T-helper 2 cell treated with Interferon-gamma antibody and Interleukin-4, amounts not matched to agents 5 μg/mL and 100 μg/mL, for 36 hours (primary cell): ENCODE data around the gene WDR7.

Source experiments
- DNase-seq: peaks from one replicate; pipeline ENCODE4 v3.0.0; 2021; ENCODE audit warnings: low spot score
- H3K27ac Mint-ChIP-seq: one replicate; pipeline ENCODE4 v1.8.0; 2021; ENCODE audit warnings: mild to moderate bottlenecking, mixed read lengths
- H3K27me3 Mint-ChIP-seq: one replicate; pipeline ENCODE4 v1.8.0; 2021; ENCODE audit warnings: low read depth, mixed read lengths
- H3K36me3 Mint-ChIP-seq: one replicate; pipeline ENCODE4 v1.8.0; 2021; ENCODE audit warnings: low read depth, mixed read lengths
- H3K4me1 Mint-ChIP-seq: one replicate; pipeline ENCODE4 v1.8.0; 2021; ENCODE audit warnings: low read depth, mixed read lengths
- H3K4me3 Mint-ChIP-seq: one replicate; pipeline ENCODE4 v1.8.0; 2022; ENCODE audit warnings: mild to moderate bottlenecking, moderate library complexity, mixed read lengths
- H3K9me3 Mint-ChIP-seq: one replicate; pipeline ENCODE4 v1.8.0; 2021; ENCODE audit warnings: mixed read lengths

Gene WDR7

GRCh38 chr18:56823986-56824565 lies 172.9 kb downstream of the WDR7 start:
- H3K27ac Mint-ChIP-seq, result no peak overlapping the region
- H3K9me3 Mint-ChIP-seq, result peaks cover 8% of the 10 kb centered on the region

DNA sequence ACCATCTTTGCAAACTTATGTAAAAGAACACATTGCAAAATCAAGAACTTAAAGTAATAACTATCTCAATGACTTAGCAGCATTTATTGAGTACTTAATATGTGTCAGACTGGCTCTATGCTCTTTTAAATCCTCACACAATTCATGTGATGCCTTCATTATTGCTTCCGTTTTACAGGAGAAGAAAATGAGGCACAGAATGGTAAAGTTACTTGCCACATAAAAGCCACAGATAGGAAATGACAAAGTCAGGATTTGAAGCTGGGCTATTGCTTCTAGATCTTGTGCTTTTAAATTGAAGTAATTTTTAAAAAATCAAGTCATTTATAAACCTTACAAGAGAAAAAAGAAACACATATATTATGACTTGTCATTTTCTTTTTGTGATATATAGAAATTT lies 174.2 kb downstream of the WDR7 start:
- no peak overlapping the region for H3K4me3 Mint-ChIP-seq
- H3K36me3 Mint-ChIP-seq, result peaks cover 12% of the 10 kb centered on the region
- no peak overlapping the region for H3K27ac Mint-ChIP-seq
- H3K9me3 Mint-ChIP-seq, result peaks cover 8% of the 10 kb centered on the region
- peaks cover 4% of the 10 kb centered on the region for H3K4me1 Mint-ChIP-seq
- no peak for DNase-seq
- no peaks in the 10 kb centered on the region for H3K27me3 Mint-ChIP-seq

More at GRCh38 chr18:56823986-56824565, 172.9 kb downstream of the WDR7 start:
- Mint-ChIP-seq H3K36me3 (peaks cover 12% of the 10 kb centered on the region), H3K27me3 (no peaks in the 10 kb centered on the region), H3K4me3 (no peak overlapping the region), H3K4me1 (peaks cover 4% of the 10 kb centered on the region)
- no peak for DNase-seq

GRCh38 chr18:56825878-56826277 lies 174.7 kb downstream of the WDR7 start:
- H3K27me3 Mint-ChIP-seq, result no peaks in the 10 kb centered on the region
- no peak for DNase-seq
- peaks cover 12% of the 10 kb centered on the region for H3K36me3 Mint-ChIP-seq
- peaks cover 4% of the 10 kb centered on the region for H3K4me1 Mint-ChIP-seq
- peaks cover 8% of the 10 kb centered on the region for H3K9me3 Mint-ChIP-seq
- H3K27ac Mint-ChIP-seq, result no peak overlapping the region
- H3K4me3 Mint-ChIP-seq, result no peak overlapping the region

DNA sequence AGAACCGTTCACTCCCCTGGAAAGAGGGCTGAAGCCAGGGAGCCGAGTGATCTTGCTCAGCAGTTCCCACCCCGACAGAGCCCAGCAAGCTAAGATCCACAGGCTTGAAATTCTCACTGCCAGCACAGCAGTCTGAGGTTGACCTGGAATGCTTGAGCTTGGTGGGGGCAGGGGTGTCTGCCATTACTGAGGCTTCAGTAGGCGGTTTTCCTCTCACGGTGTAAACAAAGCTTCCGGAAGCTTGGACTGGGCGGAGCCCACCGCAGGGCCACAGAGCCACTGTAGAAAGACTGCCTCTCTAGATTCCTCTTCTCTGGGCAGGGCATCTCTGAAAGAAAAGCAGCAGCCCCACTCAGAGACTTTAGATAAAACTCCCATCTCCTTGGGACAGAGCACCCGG lies 180.8 kb downstream of the WDR7 start:
- no peaks in the 10 kb centered on the region for H3K4me1 Mint-ChIP-seq
- H3K27me3 Mint-ChIP-seq, result no peaks in the 10 kb centered on the region
- H3K27ac Mint-ChIP-seq, result no peak overlapping the region
- peaks cover 5% of the 10 kb centered on the region for H3K9me3 Mint-ChIP-seq
- no peak for DNase-seq
- no peak overlapping the region for H3K4me3 Mint-ChIP-seq
- peaks cover 7% of the 10 kb centered on the region for H3K36me3 Mint-ChIP-seq

DNA sequence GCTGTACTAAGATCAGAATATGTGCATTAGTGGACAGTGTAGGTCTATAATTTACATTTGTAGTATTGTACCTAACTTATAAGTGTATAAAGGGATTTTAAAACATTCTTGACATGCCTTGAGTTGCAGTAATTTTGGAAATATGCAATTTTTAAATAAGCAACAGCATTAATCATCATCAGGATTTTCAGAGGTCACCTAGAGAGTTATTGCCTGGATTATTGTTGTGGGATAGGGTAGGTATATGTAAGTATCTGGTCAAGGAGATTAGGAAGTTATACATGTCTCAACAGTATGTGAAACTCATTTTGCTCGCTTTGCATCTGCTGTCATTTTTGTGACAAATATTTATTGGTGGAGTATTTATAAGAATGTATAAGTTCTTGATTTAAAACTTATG lies 184.2 kb downstream of the WDR7 start:
- Mint-ChIP-seq H3K4me3 (no peak overlapping the region), H3K9me3 (no peaks in the 10 kb centered on the region), H3K27me3 (no peaks in the 10 kb centered on the region), H3K27ac (no peak overlapping the region), H3K4me1 (no peaks in the 10 kb centered on the region), H3K36me3 (peaks cover 4% of the 10 kb centered on the region)
- DNase-seq, result no peak

DNA sequence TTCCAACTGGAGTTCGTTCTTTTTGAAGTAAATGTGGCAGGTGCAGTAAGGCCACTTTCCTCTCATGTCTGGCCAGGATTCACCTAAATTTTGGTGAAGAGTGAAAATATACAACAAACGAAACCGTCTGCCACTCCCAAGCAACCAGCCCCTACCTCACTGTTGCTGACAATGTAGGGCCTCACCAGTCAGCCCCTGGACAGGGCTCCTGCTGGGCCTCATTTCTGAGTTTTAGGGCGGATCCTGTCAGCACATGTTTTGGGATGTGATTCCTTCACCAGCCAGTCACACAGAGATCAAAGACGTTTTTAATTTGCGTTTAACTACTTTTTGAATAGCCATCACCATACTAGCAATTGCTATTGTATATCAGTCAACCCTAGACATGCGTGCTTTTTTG lies 185.0 kb downstream of the WDR7 start:
- H3K36me3 Mint-ChIP-seq, result peaks cover under 1% of the 10 kb centered on the region
- H3K27ac Mint-ChIP-seq, result no peak overlapping the region
- DNase-seq, result no peak

GRCh38 chr18:56841836-56842235 lies 190.7 kb downstream of the WDR7 start:
- no peaks in the 10 kb centered on the region for H3K27me3 Mint-ChIP-seq
- H3K4me3 Mint-ChIP-seq, result no peak overlapping the region
- DNase-seq, result no peak

More for the DNA sequence above, 185.0 kb downstream of the WDR7 start:
- Mint-ChIP-seq H3K9me3 (no peaks in the 10 kb centered on the region), H3K4me3 (no peak overlapping the region), H3K4me1 (no peaks in the 10 kb centered on the region), H3K27me3 (no peaks in the 10 kb centered on the region)

GRCh38 chr18:56843241-56843640 lies 192.1 kb downstream of the WDR7 start:
- no peaks in the 10 kb centered on the region for H3K27me3 Mint-ChIP-seq
- H3K27ac Mint-ChIP-seq, result no peak overlapping the region
- peaks cover 2% of the 10 kb centered on the region for H3K36me3 Mint-ChIP-seq
- no peak overlapping the region for H3K4me3 Mint-ChIP-seq
- peaks cover 8% of the 10 kb centered on the region for H3K9me3 Mint-ChIP-seq
- H3K4me1 Mint-ChIP-seq, result peaks cover 2% of the 10 kb centered on the region
- no peak for DNase-seq

More at GRCh38 chr18:56841836-56842235, 190.7 kb downstream of the WDR7 start:
- Mint-ChIP-seq H3K9me3 (peaks cover 4% of the 10 kb centered on the region), H3K36me3 (no peaks in the 10 kb centered on the region), H3K4me1 (peaks cover 2% of the 10 kb centered on the region), H3K27ac (no peak overlapping the region)

DNA sequence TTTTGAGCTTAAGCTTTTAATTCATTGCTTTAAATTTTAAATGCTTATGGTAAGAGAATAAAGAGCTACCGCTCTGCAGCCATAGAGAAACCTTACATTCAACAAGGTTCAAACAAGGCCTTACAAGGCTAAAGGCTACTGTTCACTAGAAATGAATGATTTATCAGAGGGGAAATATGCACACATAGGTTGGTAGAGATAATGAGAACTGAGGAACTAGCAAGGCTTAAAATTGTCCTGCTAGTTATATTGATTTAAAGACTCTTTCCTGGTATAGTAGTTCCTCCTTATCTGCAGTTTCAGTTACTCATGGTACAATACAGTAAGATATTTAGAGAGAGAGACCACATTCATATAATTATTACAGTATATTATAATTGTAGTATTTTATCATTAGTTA lies 193.4 kb downstream of the WDR7 start:
- no peak overlapping the region for H3K27ac Mint-ChIP-seq
- peaks cover 2% of the 10 kb centered on the region for H3K36me3 Mint-ChIP-seq
- peaks cover 15% of the 10 kb centered on the region for H3K9me3 Mint-ChIP-seq

GRCh38 chr18:56851774-56852173 lies 200.6 kb downstream of the WDR7 start:
- H3K4me1 Mint-ChIP-seq, result peaks cover 2% of the 10 kb centered on the region
- no peak for DNase-seq
- H3K36me3 Mint-ChIP-seq, result peaks cover 5% of the 10 kb centered on the region
- H3K27ac Mint-ChIP-seq, result no peak overlapping the region
- no peak overlapping the region for H3K4me3 Mint-ChIP-seq
- H3K27me3 Mint-ChIP-seq, result no peaks in the 10 kb centered on the region
- peaks cover 11% of the 10 kb centered on the region for H3K9me3 Mint-ChIP-seq

More for the DNA sequence above, 193.4 kb downstream of the WDR7 start:
- DNase-seq, result no peak
- Mint-ChIP-seq H3K4me1 (peaks cover 2% of the 10 kb centered on the region), H3K27me3 (no peaks in the 10 kb centered on the region), H3K4me3 (no peak overlapping the region)

DNA sequence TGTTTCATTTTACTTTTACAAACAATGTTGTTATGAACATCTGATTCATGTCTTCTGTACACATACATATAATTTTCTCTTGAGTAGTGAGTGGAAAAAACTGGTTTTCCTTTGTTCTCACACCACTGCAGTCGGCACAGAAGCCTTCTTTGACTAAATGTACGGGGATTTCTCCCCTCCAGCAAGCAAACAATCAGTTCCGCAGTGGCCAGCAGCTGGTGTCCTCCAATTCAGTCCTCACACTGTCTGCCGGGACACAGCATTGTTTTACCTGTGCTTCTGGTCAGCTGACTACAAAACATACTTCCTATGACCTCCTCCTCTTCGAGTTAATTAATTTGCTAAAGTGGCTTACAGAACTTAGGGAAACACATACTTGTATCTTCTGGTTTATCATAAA lies 202.8 kb downstream of the WDR7 start:
- H3K4me1 Mint-ChIP-seq, result peaks cover 2% of the 10 kb centered on the region
- H3K9me3 Mint-ChIP-seq, result peaks cover 3% of the 10 kb centered on the region
- H3K36me3 Mint-ChIP-seq, result peaks cover 3% of the 10 kb centered on the region
- H3K27ac Mint-ChIP-seq, result no peak overlapping the region
- no peak for DNase-seq
- no peak overlapping the region for H3K4me3 Mint-ChIP-seq
- no peaks in the 10 kb centered on the region for H3K27me3 Mint-ChIP-seq

GRCh38 chr18:56861244-56861643 lies 210.1 kb downstream of the WDR7 start:
- DNase-seq, result no peak
- Mint-ChIP-seq H3K9me3 (no peaks in the 10 kb centered on the region), H3K27me3 (no peaks in the 10 kb centered on the region), H3K4me3 (no peak overlapping the region), H3K27ac (no peak overlapping the region), H3K4me1 (no peaks in the 10 kb centered on the region), H3K36me3 (no peaks in the 10 kb centered on the region)

DNA sequence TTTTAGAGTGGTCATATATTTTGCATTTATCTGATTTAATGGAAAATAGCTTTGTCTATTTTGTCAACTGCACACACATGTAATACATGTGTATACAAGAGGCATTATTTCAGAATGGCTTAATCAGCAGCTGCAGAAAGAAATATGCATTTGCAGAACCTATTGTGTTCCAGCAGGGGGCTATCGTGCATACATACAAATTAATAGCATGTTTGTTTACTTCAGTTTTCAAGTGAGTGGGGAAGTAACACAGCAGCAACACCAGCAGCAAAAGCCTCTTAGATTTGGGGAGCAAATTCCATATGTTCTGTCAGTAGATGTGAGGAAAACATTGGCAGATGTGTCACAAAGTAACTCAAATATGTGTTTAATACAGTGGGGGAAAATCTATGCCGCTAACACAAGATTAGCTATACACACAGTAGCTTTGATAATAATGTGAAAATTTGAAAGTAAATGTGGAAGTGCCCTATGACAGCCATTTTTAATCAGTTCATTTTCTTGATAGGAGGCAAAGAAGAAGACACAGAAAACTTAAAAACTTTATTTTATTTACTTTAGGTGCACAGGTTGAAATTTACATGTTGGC lies 218.1 kb downstream of the WDR7 start:
- H3K4me3 Mint-ChIP-seq, result no peak overlapping the region
- no peaks in the 10 kb centered on the region for H3K9me3 Mint-ChIP-seq
- no peak for DNase-seq
- no peaks in the 10 kb centered on the region for H3K36me3 Mint-ChIP-seq
- H3K27me3 Mint-ChIP-seq, result no peaks in the 10 kb centered on the region
- H3K27ac Mint-ChIP-seq, result no peak overlapping the region
- H3K4me1 Mint-ChIP-seq, result peaks cover 8% of the 10 kb centered on the region

DNA sequence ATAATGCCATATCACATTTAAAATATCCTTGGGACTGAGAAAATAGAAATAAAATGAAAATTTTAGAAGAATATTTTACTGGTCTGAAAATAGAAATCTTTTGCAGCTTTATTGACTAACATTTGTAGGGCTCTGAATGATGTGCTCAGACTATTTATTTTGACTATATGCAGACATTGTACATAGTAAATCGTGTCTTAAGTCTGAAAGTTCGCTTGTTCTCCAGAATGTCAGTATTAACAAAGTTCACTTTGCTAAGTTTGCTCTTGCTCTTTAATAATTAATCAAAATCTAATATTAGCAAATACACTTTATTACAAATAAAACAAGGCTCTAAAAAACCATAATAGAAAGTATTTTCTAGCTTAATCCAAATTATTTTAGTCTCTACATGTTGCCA lies 219.8 kb downstream of the WDR7 start:
- Mint-ChIP-seq H3K36me3 (no peaks in the 10 kb centered on the region), H3K4me1 (peaks cover 8% of the 10 kb centered on the region), H3K27ac (no peak overlapping the region), H3K4me3 (no peak overlapping the region), H3K27me3 (no peaks in the 10 kb centered on the region), H3K9me3 (no peaks in the 10 kb centered on the region)
- DNase-seq, result no peak

DNA sequence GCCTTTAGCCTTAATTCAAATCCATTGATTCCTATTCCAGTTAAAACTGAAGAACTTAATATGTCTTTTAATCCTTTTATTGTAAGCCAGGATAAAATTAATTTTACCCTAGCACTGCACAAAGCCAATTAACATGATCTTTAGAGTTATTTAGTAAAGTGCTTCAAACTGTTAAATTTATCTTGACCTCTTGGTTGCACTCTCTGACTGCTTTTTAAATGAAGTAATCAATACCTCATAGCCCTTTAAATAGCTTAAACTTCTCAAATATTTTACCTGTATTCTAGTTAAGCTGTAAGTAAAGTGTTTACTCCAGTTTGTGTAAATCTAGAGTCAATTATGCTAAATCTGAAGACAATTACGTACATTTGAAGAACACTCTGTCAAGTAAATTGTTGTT lies 221.0 kb downstream of the WDR7 start:
- Mint-ChIP-seq H3K27me3 (no peaks in the 10 kb centered on the region), H3K9me3 (no peaks in the 10 kb centered on the region), H3K4me1 (peaks cover 8% of the 10 kb centered on the region), H3K36me3 (no peaks in the 10 kb centered on the region), H3K27ac (no peak overlapping the region), H3K4me3 (no peak overlapping the region)
- DNase-seq, result no peak
